T-helper 1 cell treated with Interleukin-12 subunit alpha and Interleukin-12 subunit beta and Interleukin-4 antibody, amounts not matched to agents 30 ng/mL and 1 ng/mL, for 36 hours (primary cell): ENCODE measurements around the gene NHEJ1. TPM values are rescaled to one million over a fixed set of nuclear protein-coding genes. Genes with fewer than 3 reads are reported as not detected.

Experiments
- intact Hi-C: fragments of 100-400 bp; cut with micrococcal nuclease; formaldehyde crosslinking; loops from one replicate; pipeline ENCODE4 v1.15.1; 2024
- total RNA-seq: library from RNA; stranded (reverse); gene quantifications from 2 replicates; pipeline ENCODE4 v1.2.3, GENCODE V29; 2022

NHEJ1 gene
- total RNA-seq, 1 donor from 2014 or later, result 20.4 TPM

- intact Hi-C loops, result no loop called here
Observed at GRCh38 chr2:219169930-219170654, 9.5 kb upstream of the NHEJ1 start, which contains the start of gene SLC23A3. Gene SLC23A3 (minus strand): TSS chr2:219170029. CDS start chr2:219169984, 45 bp downstream.

GRCh38 chr2:219168932-219169331, 8.3 kb upstream of the NHEJ1 start:
- intact Hi-C loops, result no loop called here

- intact Hi-C loops, result no loop called here
Observed at GRCh38 chr2:219168526-219168925, 7.9 kb upstream of the NHEJ1 start.

- intact Hi-C loops, result no loop called here
Observed at GRCh38 chr2:219167997-219168396, 7.4 kb upstream of the NHEJ1 start.

GRCh38 chr2:219165058-219165911, 4.7 kb upstream of the NHEJ1 start:
- intact Hi-C loops, result no loop called here

- intact Hi-C loops, result loop anchor here (5.0 kb wide), 5 partner anchors 379 to 946 kb away; partner anchors contain the start of genes ARPC2, CHPF, CTDSP1 and TMEM198
Observed at GRCh38 chr2:219163156-219163555, 2.5 kb upstream of the NHEJ1 start.

- intact Hi-C loops, result loop anchor here (2.0 to 5.0 kb wide), 6 partner anchors 58 to 944 kb away; partner anchors contain the start of genes ABCB6, ARPC2, CHPF and CTDSP1
Observed at GRCh38 chr2:219161097-219161496, 482 bp upstream of the NHEJ1 start.

- intact Hi-C loops, result loop anchor here (1.0 to 5.0 kb wide), 22 partner anchors 12 to 942 kb away; partner anchors contain the start of genes ABCB6, ANKZF1, ARPC2 and ATG9A
Observed at GRCh38 chr2:219159771-219160185, 837 bp downstream of the NHEJ1 start.

GRCh38 chr2:219158586-219158985, 2.0 kb downstream of the NHEJ1 start:
- intact Hi-C loops, result loop anchor here (5.0 kb wide), 1 partner anchor 306 kb away; no protein-coding TSS in a partner anchor

- intact Hi-C loops, result loop anchor here (5.0 kb wide), 1 partner anchor 306 kb away; no protein-coding TSS in a partner anchor
Observed at GRCh38 chr2:219158025-219158424, 2.6 kb downstream of the NHEJ1 start.

GRCh38 chr2:219157396-219157795, 3.2 kb downstream of the NHEJ1 start:
- intact Hi-C loops, result loop anchor here (5.0 kb wide), 1 partner anchor 305 kb away; no protein-coding TSS in a partner anchor

- intact Hi-C loops, result loop anchor here (1.0 to 5.0 kb wide), 4 partner anchors 97 to 303 kb away; no protein-coding TSS in a partner anchor
Observed at GRCh38 chr2:219155054-219155644, 5.5 kb downstream of the NHEJ1 start.

- intact Hi-C loops, result no loop called here
Observed at GRCh38 chr2:219149667-219150066, 10.9 kb downstream of the NHEJ1 start.

GRCh38 chr2:219142329-219142728, 18.3 kb downstream of the NHEJ1 start:
- intact Hi-C loops, result no loop called here

GRCh38 chr2:219140722-219141121, 19.9 kb downstream of the NHEJ1 start:
- intact Hi-C loops, result no loop called here

- intact Hi-C loops, result no loop called here
Observed at GRCh38 chr2:219133976-219134375, 26.6 kb downstream of the NHEJ1 start.

- intact Hi-C loops, result no loop called here
Observed at GRCh38 chr2:219131744-219132143, 28.9 kb downstream of the NHEJ1 start.

GRCh38 chr2:219131327-219131726, 29.3 kb downstream of the NHEJ1 start:
- intact Hi-C loops, result no loop called here

- intact Hi-C loops, result no loop called here
Observed at GRCh38 chr2:219129589-219129988, 31.0 kb downstream of the NHEJ1 start.

GRCh38 chr2:219128396-219128795, 32.2 kb downstream of the NHEJ1 start:
- intact Hi-C loops, result no loop called here

- intact Hi-C loops, result no loop called here
Observed at GRCh38 chr2:219127037-219127635, 33.5 kb downstream of the NHEJ1 start.
